HEK293 (cell line): ENCODE measurements around the gene PYY.
A peak's percentile ranks its signal among the peaks of the same experiment; 100 is the strongest.

Experiments used
- EGR2 ChIP-seq: fragments of 450-650 bp; formaldehyde crosslinking; IDR thresholded peaks from 2 replicates; pipeline ENCODE4 v1.5.1; 2016; ENCODE audit warnings: low read depth, missing biosample characterization, missing genetic modification characterization
- FEZF1 ChIP-seq: fragments of 450-650 bp; formaldehyde crosslinking; IDR thresholded peaks from 2 replicates; pipeline ENCODE4 v1.5.1; 2016; ENCODE audit warnings: missing biosample characterization, missing genetic modification characterization
- GLI2 ChIP-seq: fragments of 450-650 bp; formaldehyde crosslinking; IDR thresholded peaks from 2 replicates; pipeline ENCODE4; 2017; ENCODE audit warnings: missing biosample characterization, missing genetic modification characterization, low read depth, borderline replicate concordance
- HOXA7 ChIP-seq: sonication (generic); formaldehyde crosslinking; IDR thresholded peaks from 2 replicates; pipeline ENCODE4 v1.8.1; 2022; ENCODE audit warnings: missing genetic modification reagents, borderline replicate concordance
- KLF9 ChIP-seq: fragments of 450-650 bp; formaldehyde crosslinking; IDR thresholded peaks from 2 replicates; pipeline ENCODE4 v1.5.1; 2016; ENCODE audit warnings: missing biosample characterization, missing genetic modification characterization, low read depth
- SCRT1 ChIP-seq: fragments of 450-650 bp; formaldehyde crosslinking; IDR thresholded peaks from 2 replicates; pipeline ENCODE4 v1.5.1; 2016; ENCODE audit warnings: missing biosample characterization, missing genetic modification characterization, borderline replicate concordance
- SCRT2 ChIP-seq: fragments of 450-650 bp; formaldehyde crosslinking; IDR thresholded peaks from 2 replicates; pipeline ENCODE4 v1.5.1; 2016; ENCODE audit warnings: missing biosample characterization, missing genetic modification characterization
- YY2 ChIP-seq: fragments of 450-650 bp; formaldehyde crosslinking; IDR thresholded peaks from 2 replicates; pipeline ENCODE4 v1.5.1; 2016; ENCODE audit warnings: missing biosample characterization, missing genetic modification characterization
- ZBTB17 ChIP-seq: fragments of 450-650 bp; formaldehyde crosslinking; IDR thresholded peaks from 2 replicates; pipeline ENCODE4 v1.5.1; 2016; ENCODE audit warnings: missing biosample characterization, missing genetic modification characterization
- ZFP41 ChIP-seq: fragments of 450-650 bp; formaldehyde crosslinking; IDR thresholded peaks from 2 replicates; pipeline ENCODE4 v1.5.1; 2016; ENCODE audit warnings: missing biosample characterization, missing genetic modification characterization, borderline replicate concordance
- ZNF140 ChIP-seq: fragments of 450-650 bp; formaldehyde crosslinking; IDR thresholded peaks from 2 replicates; pipeline ENCODE4 v1.5.1; 2016; ENCODE audit warnings: missing biosample characterization, missing genetic modification characterization
- ZNF155 ChIP-seq: fragments of 450-650 bp; formaldehyde crosslinking; IDR thresholded peaks from 2 replicates; pipeline ENCODE4 v1.5.1; 2016; ENCODE audit warnings: missing biosample characterization, missing genetic modification characterization
- ZNF202 ChIP-seq: fragments of 450-650 bp; formaldehyde crosslinking; IDR thresholded peaks from 2 replicates; pipeline ENCODE4 v1.5.1; 2016; ENCODE audit warnings: missing biosample characterization, missing genetic modification characterization, borderline replicate concordance
- ZNF223 ChIP-seq: fragments of 450-650 bp; formaldehyde crosslinking; IDR thresholded peaks from 2 replicates; pipeline ENCODE4 v1.5.1; 2016; ENCODE audit warnings: missing biosample characterization, missing genetic modification characterization
- ZNF239 ChIP-seq: fragments of 450-650 bp; formaldehyde crosslinking; IDR thresholded peaks from 2 replicates; pipeline ENCODE4 v1.5.1; 2016; ENCODE audit warnings: missing biosample characterization, missing genetic modification characterization
- ZNF311 ChIP-seq: fragments of 450-650 bp; formaldehyde crosslinking; IDR thresholded peaks from 2 replicates; pipeline ENCODE4 v1.5.1; 2017; ENCODE audit warnings: missing biosample characterization, missing genetic modification characterization, borderline replicate concordance
- ZNF324 ChIP-seq: fragments of 450-650 bp; formaldehyde crosslinking; IDR thresholded peaks from 2 replicates; pipeline ENCODE4 v1.5.1; 2016; ENCODE audit warnings: missing biosample characterization, missing genetic modification characterization
- ZNF404 ChIP-seq: fragments of 450-650 bp; formaldehyde crosslinking; IDR thresholded peaks from 2 replicates; pipeline ENCODE4 v1.5.1; 2017; ENCODE audit warnings: missing biosample characterization, missing genetic modification characterization
- ZNF660 ChIP-seq: fragments of 450-650 bp; IDR thresholded peaks from 2 replicates; pipeline ENCODE4 v1.5.1; 2018; ENCODE audit warnings: missing biosample characterization, mild to moderate bottlenecking, missing genetic modification characterization
- ZNF76 ChIP-seq: fragments of 450-650 bp; formaldehyde crosslinking; IDR thresholded peaks from 2 replicates; pipeline ENCODE4; 2016; ENCODE audit warnings: low read depth, missing biosample characterization, missing genetic modification characterization, borderline replicate concordance
- ZNF792 ChIP-seq: fragments of 450-650 bp; formaldehyde crosslinking; IDR thresholded peaks from 2 replicates; pipeline ENCODE4 v1.5.1; 2016; ENCODE audit warnings: missing biosample characterization, missing genetic modification characterization
- ZNF830 ChIP-seq: fragments of 450-650 bp; IDR thresholded peaks from 2 replicates; pipeline ENCODE4 v1.5.0; 2018; ENCODE audit warnings: missing biosample characterization, missing genetic modification characterization, low read depth, mild to moderate bottlenecking, moderate library complexity
- ZNF837 ChIP-seq: fragments of 450-650 bp; formaldehyde crosslinking; IDR thresholded peaks from 2 replicates; pipeline ENCODE4 v1.5.1; 2016; ENCODE audit warnings: missing biosample characterization, missing genetic modification characterization
- ZSCAN16 ChIP-seq: fragments of 450-650 bp; formaldehyde crosslinking; IDR thresholded peaks from 2 replicates; pipeline ENCODE4 v1.5.1; 2016; ENCODE audit warnings: missing biosample characterization, missing genetic modification characterization
- TF ChIP-seq, protein P1 (sequence below): fragments of 450-650 bp; formaldehyde crosslinking; IDR thresholded peaks from 2 replicates; pipeline ENCODE4 v1.5.1; 2016; ENCODE audit warnings: missing biosample characterization, missing genetic modification characterization
- TF ChIP-seq, protein P2 (sequence below): fragments of 450-650 bp; formaldehyde crosslinking; IDR thresholded peaks from 2 replicates; pipeline ENCODE4 v1.5.1; 2016; ENCODE audit warnings: missing biosample characterization, missing genetic modification characterization
- TF ChIP-seq, protein P3 (sequence below): fragments of 450-650 bp; formaldehyde crosslinking; conservative IDR thresholded peaks from 2 replicates; pipeline ENCODE4 v1.5.1; 2016; ENCODE audit warnings: low read depth, missing biosample characterization, missing genetic modification characterization
- TF ChIP-seq, protein P4 (sequence below): fragments of 450-650 bp; formaldehyde crosslinking; IDR thresholded peaks from 2 replicates; pipeline ENCODE4 v1.5.1; 2017; ENCODE audit warnings: missing biosample characterization, missing genetic modification characterization
- TF ChIP-seq, protein P5 (sequence below): fragments of 450-650 bp; formaldehyde crosslinking; IDR thresholded peaks from 2 replicates; pipeline ENCODE4 v1.5.1; 2016; ENCODE audit warnings: missing biosample characterization, missing genetic modification characterization
- TF ChIP-seq, protein P6 (sequence below): IDR thresholded peaks from 2 replicates; pipeline ENCODE4 v1.6.1; 2011; ENCODE audit warnings: mild to moderate bottlenecking, low read depth, low read length, borderline replicate concordance

The PYY gene

DNA sequence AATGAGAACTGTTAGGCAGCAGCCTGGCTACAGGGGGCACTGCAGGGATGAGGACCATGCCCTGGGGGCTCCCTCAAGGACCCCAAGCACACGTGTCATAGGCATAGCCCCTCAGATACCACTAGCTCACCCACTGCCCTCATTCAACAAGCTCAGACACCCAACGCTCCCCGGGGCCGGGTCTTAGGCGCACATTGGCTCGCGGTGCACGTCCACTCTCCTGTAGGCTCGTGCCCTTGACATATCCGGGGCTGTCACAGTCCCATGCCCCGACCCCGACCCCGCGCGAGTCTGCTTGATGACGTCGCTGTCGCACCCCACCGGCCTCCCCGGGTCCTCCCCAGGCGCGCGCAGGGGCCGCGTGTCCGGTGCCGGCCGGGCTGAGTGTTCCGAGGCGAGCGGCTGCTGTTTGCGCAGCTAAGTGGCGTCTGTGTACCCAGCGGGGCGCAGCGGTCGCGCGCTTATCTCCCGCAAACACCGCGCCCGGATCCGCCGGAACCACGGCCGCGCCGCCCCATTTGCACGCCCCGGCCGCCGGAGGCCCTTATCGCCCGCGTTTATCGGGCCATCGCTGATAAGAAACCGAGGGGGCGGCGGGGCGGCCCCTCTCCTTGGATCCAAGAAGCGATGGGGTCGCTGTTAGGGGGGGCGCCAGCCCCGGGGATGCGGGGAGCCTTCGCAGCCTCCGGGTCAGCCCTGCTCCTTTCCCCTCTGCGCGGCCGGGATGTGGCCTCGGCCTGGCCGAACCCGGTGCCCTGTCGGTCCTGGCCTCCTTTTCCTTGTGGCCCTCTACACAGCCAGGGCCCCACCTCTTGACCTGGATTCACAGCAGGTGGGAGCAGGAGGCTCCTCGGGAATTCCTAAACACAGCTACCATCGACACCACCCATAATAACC, 30.0 kb upstream of the PYY start (continued):
- no peak for TF ChIP-seq YY2 (tag by site-specific recombination)
- no peak for TF ChIP-seq ZNF660 (tag by site-specific recombination)
- TF ChIP-seq, protein P1, sequence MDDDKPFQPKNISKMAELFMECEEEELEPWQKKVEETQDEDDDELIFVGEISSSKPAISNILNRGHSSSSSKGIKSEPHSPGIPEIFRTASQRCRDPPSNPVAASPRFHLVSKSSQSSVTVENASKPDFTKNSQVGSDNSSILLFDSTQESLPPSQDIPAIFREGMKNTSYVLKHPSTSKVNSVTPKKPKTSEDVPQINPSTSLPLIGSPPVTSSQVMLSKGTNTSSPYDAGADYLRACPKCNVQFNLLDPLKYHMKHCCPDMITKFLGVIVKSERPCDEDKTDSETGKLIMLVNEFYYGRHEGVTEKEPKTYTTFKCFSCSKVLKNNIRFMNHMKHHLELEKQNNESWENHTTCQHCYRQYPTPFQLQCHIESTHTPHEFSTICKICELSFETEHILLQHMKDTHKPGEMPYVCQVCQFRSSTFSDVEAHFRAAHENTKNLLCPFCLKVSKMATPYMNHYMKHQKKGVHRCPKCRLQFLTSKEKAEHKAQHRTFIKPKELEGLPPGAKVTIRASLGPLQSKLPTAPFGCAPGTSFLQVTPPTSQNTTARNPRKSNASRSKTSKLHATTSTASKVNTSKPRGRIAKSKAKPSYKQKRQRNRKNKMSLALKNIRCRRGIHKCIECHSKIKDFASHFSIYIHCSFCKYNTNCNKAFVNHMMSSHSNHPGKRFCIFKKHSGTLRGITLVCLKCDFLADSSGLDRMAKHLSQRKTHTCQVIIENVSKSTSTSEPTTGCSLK (tag by site-specific recombination): no peak
- TF ChIP-seq, protein P2, sequence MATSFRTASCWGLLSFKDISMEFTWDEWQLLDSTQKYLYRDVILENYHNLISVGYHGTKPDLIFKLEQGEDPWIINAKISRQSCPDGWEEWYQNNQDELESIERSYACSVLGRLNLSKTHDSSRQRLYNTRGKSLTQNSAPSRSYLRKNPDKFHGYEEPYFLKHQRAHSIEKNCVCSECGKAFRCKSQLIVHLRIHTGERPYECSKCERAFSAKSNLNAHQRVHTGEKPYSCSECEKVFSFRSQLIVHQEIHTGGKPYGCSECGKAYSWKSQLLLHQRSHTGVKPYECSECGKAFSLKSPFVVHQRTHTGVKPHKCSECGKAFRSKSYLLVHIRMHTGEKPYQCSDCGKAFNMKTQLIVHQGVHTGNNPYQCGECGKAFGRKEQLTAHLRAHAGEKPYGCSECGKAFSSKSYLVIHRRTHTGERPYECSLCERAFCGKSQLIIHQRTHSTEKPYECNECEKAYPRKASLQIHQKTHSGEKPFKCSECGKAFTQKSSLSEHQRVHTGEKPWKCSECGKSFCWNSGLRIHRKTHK (tag by site-specific recombination): no peak
- no peak for TF ChIP-seq GLI2 (tag by site-specific recombination)
- TF ChIP-seq FEZF1: peak; percentile 86
- no peak for TF ChIP-seq HOXA7 (CRISPR knock-in tag)
- TF ChIP-seq, protein P3, sequence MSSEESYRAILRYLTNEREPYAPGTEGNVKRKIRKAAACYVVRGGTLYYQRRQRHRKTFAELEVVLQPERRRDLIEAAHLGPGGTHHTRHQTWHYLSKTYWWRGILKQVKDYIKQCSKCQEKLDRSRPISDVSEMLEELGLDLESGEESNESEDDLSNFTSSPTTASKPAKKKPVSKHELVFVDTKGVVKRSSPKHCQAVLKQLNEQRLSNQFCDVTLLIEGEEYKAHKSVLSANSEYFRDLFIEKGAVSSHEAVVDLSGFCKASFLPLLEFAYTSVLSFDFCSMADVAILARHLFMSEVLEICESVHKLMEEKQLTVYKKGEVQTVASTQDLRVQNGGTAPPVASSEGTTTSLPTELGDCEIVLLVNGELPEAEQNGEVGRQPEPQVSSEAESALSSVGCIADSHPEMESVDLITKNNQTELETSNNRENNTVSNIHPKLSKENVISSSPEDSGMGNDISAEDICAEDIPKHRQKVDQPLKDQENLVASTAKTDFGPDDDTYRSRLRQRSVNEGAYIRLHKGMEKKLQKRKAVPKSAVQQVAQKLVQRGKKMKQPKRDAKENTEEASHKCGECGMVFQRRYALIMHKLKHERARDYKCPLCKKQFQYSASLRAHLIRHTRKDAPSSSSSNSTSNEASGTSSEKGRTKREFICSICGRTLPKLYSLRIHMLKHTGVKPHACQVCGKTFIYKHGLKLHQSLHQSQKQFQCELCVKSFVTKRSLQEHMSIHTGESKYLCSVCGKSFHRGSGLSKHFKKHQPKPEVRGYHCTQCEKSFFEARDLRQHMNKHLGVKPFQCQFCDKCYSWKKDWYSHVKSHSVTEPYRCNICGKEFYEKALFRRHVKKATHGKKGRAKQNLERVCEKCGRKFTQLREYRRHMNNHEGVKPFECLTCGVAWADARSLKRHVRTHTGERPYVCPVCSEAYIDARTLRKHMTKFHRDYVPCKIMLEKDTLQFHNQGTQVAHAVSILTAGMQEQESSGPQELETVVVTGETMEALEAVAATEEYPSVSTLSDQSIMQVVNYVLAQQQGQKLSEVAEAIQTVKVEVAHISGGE (tag by site-specific recombination): no peak
- 0 out of 2 replicates have a peak, but pooled peaks have one; percentile 17 for TF ChIP-seq ZBTB17
- TF ChIP-seq, protein P4, sequence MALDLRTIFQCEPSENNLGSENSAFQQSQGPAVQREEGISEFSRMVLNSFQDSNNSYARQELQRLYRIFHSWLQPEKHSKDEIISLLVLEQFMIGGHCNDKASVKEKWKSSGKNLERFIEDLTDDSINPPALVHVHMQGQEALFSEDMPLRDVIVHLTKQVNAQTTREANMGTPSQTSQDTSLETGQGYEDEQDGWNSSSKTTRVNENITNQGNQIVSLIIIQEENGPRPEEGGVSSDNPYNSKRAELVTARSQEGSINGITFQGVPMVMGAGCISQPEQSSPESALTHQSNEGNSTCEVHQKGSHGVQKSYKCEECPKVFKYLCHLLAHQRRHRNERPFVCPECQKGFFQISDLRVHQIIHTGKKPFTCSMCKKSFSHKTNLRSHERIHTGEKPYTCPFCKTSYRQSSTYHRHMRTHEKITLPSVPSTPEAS: no peak
- TF ChIP-seq ZNF140: no peak
- no peak for TF ChIP-seq ZSCAN16 (tag by site-specific recombination)
- TF ChIP-seq SCRT1 (tag by site-specific recombination): no peak
- TF ChIP-seq EGR2 (tag by site-specific recombination): no peak
- TF ChIP-seq, protein P5, sequence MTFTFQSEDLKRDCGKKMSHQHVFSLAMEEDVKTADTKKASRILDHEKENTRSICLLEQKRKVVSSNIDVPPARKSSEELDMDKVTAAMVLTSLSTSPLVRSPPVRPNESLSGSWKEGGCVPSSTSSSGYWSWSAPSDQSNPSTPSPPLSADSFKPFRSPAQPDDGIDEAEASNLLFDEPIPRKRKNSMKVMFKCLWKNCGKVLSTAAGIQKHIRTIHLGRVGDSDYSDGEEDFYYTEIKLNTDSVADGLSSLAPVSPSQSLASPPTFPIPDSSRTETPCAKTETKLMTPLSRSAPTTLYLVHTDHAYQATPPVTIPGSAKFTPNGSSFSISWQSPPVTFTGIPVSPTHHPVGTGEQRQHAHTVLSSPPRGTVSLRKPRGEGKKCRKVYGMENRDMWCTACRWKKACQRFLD (tag by site-specific recombination): no peak
- TF ChIP-seq ZNF239 (tag by site-specific recombination): no peak
- TF ChIP-seq ZNF404 (tag by site-specific recombination): no peak
- TF ChIP-seq ZNF311 (tag by site-specific recombination): no peak
- no peak for TF ChIP-seq ZNF830 (tag by site-specific recombination)
- TF ChIP-seq ZNF155 (tag by site-specific recombination): no peak
- no peak for TF ChIP-seq ZNF223
- peak; percentile 21; the same call in 1 of the 2 replicates for TF ChIP-seq SCRT2 (tag by site-specific recombination)
- TF ChIP-seq ZFP41 (tag by site-specific recombination): no peak
- TF ChIP-seq, protein P6, sequence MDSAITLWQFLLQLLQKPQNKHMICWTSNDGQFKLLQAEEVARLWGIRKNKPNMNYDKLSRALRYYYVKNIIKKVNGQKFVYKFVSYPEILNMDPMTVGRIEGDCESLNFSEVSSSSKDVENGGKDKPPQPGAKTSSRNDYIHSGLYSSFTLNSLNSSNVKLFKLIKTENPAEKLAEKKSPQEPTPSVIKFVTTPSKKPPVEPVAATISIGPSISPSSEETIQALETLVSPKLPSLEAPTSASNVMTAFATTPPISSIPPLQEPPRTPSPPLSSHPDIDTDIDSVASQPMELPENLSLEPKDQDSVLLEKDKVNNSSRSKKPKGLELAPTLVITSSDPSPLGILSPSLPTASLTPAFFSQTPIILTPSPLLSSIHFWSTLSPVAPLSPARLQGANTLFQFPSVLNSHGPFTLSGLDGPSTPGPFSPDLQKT: no peak
- no peak for TF ChIP-seq ZNF202 (tag by site-specific recombination)
- TF ChIP-seq KLF9 (tag by site-specific recombination): no peak
- TF ChIP-seq ZNF837: no peak
- TF ChIP-seq ZNF76 (tag by site-specific recombination): no peak
- TF ChIP-seq ZNF792 (tag by site-specific recombination): peak; percentile 76
- TF ChIP-seq ZNF324 (tag by site-specific recombination): no peak
